BJ (cell line): ENCODE measurements around the gene DNAJA1. TPM values are rescaled to one million over a fixed set of nuclear protein-coding genes. Genes with fewer than 3 reads are reported as not detected.
A peak's percentile ranks its signal among the peaks of the same experiment; 100 is the strongest.

Experiments
- CTCF ChIA-PET: fragments of 350-600 bp; formaldehyde crosslinking; extraction: SDS; loops from one replicate; lab custom pipeline; 2021; ENCODE audit warnings: antibody characterized with exemption, inconsistent platforms; lab: Yijun Ruan, JAX
- POLR2A ChIA-PET: fragments of 300-600 bp; sonication (Branson Sonifier 250); formaldehyde crosslinking; extraction: SDS; loops from one replicate; lab custom pipeline; 2021; ENCODE audit warnings: antibody characterized with exemption; lab: Charles Lee
- DNase-seq: peaks from one replicate; pipeline ENCODE4 v3.0.0-alpha.2; 2011; ENCODE audit warnings: low read depth
- H3K27me3 ChIP-seq: 2 replicates; pipeline ENCODE4 v1.6.0; 2011; ENCODE audit warnings: low read length; ENCODE audit not compliant: control insufficient read depth, insufficient read depth
- H3K36me3 ChIP-seq: 2 replicates; pipeline ENCODE4 v1.5.1; 2011; ENCODE audit warnings: low read length; ENCODE audit not compliant: control insufficient read depth, insufficient read depth
- H3K4me3 ChIP-seq: 2 replicates; pipeline ENCODE4 v1.5.1; 2011; ENCODE audit warnings: low read depth, mild to moderate bottlenecking, control low read depth, low read length
- CTCF ChIP-seq: IDR thresholded peaks from 2 replicates; pipeline ENCODE4 v1.5.1; 2011; ENCODE audit warnings: low read depth, mild to moderate bottlenecking, control low read depth, inconsistent platforms, low read length, moderate library complexity; ENCODE audit not compliant: insufficient read depth
- polyA plus RNA-seq: library from polyadenylated mRNA; depleted of rRNA; stranded (reverse); fragments of >200 nt; gene quantifications from 2 replicates; pipeline ENCODE4 v1.2.3, GENCODE V29; 2011

The DNAJA1 gene
- polyA plus RNA-seq, 1 experiment: 49.7 TPM

- DNase-seq: no peak
- H3K4me3 ChIP-seq: no peak overlapping the region
- TF ChIP-seq CTCF: no peak
- no peaks in the 10 kb centered on the region for H3K27me3 ChIP-seq
- CTCF ChIA-PET: no interaction called here
- POLR2A ChIA-PET: no interaction called here
- peaks cover 2% of the 10 kb centered on the region for H3K36me3 ChIP-seq
These were observed 2.3 kb upstream of the DNAJA1 start for GRCh38 chr9:33022755-33023154.

GRCh38 chr9:33023661-33024060, 1.4 kb upstream of the DNAJA1 start:
- Histone ChIP-seq H3K36me3 (peaks cover 2% of the 10 kb centered on the region), H3K27me3 (no peaks in the 10 kb centered on the region), H3K4me3 (no peak overlapping the region; the same call in 1 of the 2 replicates)
- DNase-seq: no peak
- CTCF ChIA-PET: interaction anchor here (1.5 kb wide), 1 partner anchor 15 kb away, joined by 3 read pairs; no protein-coding TSS in a partner anchor
- POLR2A ChIA-PET: no interaction called here
- no peak for TF ChIP-seq CTCF

- no peak for DNase-seq
- H3K4me3 ChIP-seq: peak overlapping the region; percentile 100
- TF ChIP-seq CTCF: no peak
- ChIA-PET CTCF (interaction anchor here (0.6 to 3.0 kb wide), 3 partner anchors 15 to 445 kb away, joined by 3 to 8 read pairs (median 3); no protein-coding TSS in a partner anchor), POLR2A (interaction anchor here (0.7 to 1.2 kb wide), 5 partner anchors 12 to 296 kb away, joined by 3 to 5 read pairs (median 3); partner anchors contain the start of genes APTX, B4GALT1 and NFX1)
- no peaks in the 10 kb centered on the region for H3K27me3 ChIP-seq
- H3K36me3 ChIP-seq: peaks cover 2% of the 10 kb centered on the region
These were observed 727 bp upstream of the DNAJA1 start for GRCh38 chr9:33024126-33024965.

- CTCF ChIA-PET: interaction anchor here (3.0 kb wide), 1 partner anchor 446 kb away, joined by 8 read pairs; no protein-coding TSS in a partner anchor
- H3K27me3 ChIP-seq: no peaks in the 10 kb centered on the region
- POLR2A ChIA-PET: no interaction called here
- peaks cover 3% of the 10 kb centered on the region for H3K36me3 ChIP-seq
- no peak for DNase-seq
- peak overlapping the region; percentile 100 for H3K4me3 ChIP-seq
- TF ChIP-seq CTCF: no peak
These were observed 684 bp downstream of the DNAJA1 start for GRCh38 chr9:33025572-33026342.
